Vagina (tissue), 2 donors: ENCODE results near the gene ZNF189.

Source experiments
- CTCF ChIP-seq, 3 experiments: fragments of 450-650 bp in 2 of 3; fragments of 200-600 bp in 1 of 3; sonication (generic) in 1 of 3; IDR thresholded peaks; one replicate each; pipeline ENCODE4 v1.5.1; 2017 to 2019; ENCODE audit warnings: antibody characterized with exemption in 3 of 3, mild to moderate bottlenecking in 2 of 3, moderate library complexity in 2 of 3
- POLR2A ChIP-seq, 2 donors: fragments of 450-650 bp; IDR thresholded peaks; one replicate each; pipeline ENCODE4 v1.6.1; 2017; ENCODE audit warnings: antibody characterized with exemption in 2 of 2, mild to moderate bottlenecking in 2 of 2, moderate library complexity in 2 of 2
- POLR2AphosphoS5 ChIP-seq, 2 donors: sonication (generic); formaldehyde crosslinking; IDR thresholded peaks; one replicate each; pipeline ENCODE4 v1.9.0; 2017; ENCODE audit warnings: antibody characterized with exemption in 2 of 2, mild to moderate bottlenecking in 2 of 2, low read depth in 1 of 2; ENCODE audit not compliant: insufficient read depth in 1 of 2

- TF ChIP-seq POLR2AphosphoS5 (IDR thresholded peaks at IDR 0.05; ENCODE audit: insufficient read depth in 1 of 2, low read depth in 1 of 2), result no peak
- TF ChIP-seq CTCF (IDR thresholded peaks at IDR 0.05), result no peak
- TF ChIP-seq POLR2A (IDR thresholded peaks at IDR 0.05), result no peak
Measured at GRCh38 chr9:101356619-101357018, 42.0 kb upstream of the ZNF189 start.
